GM18520 (cell line): Measurements from ENCODE around the gene TAAR9.

Source experiments
- ATAC-seq: cut with Tn5 transposase; IDR thresholded peaks from one replicate; pipeline ENCODE4 v1.9.1; 2021; ENCODE audit not compliant: unreplicated experiment

The TAAR9 gene

DNA sequence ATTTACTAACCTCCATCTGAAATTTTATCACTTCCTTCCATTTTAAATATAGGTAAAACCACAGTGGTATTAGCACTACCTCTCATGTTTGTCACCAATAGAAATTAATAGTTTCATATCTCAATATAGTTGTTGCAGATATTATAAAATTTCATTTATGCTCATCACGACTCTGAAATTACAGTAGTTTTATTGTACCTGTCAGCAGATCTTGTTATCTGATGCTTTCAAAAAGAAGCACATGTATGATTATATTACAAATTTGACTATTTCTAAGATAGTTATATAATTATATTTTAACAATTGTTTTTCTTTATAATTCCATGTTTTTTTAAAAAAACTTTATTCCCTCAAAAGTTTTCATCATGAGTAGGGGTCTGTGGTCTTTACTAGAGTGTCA is 46.6 kb downstream of the TAAR9 start:
- ATAC-seq = no peak

DNA sequence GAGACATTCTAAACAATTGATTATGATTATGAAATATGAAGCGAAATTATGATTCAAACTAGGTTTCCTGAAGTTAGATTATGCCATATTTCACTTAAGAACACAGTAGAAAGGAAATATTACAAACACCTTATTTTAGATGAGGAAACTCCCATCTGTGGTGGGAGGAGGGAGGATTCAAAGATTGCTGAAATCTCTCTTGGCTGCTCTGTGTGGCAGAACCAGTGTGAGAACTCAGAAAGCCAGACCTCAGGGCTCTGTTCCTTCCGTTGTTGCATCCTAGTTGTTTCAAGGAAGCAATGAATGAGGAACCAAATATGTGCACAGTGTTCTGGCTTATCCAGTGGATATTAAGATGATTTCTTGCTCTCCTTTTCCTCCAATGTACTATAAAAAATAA is 49.3 kb downstream of the TAAR9 start:
- no peak for ATAC-seq
